IMR-90 (cell line): ENCODE measurements around the gene TCERG1. TPM values are rescaled to one million over a fixed set of nuclear protein-coding genes. Genes with fewer than 3 reads are reported as not detected.

Experiments
- ATAC-seq: fragments of 200-7000 bp; cut with Tn5 transposase; 2 replicates; pipeline ENCODE4 v1.9.1; 2020; ENCODE audit warnings: low read depth, mild to moderate bottlenecking, moderate library complexity
- BruUV-seq: library from RNA; stranded (reverse); fragments of 400-500 nt; replicated peaks from 2 replicates; lab custom pipeline; 2021; lab: Mats Ljungman, UMichigan
- CTCF ChIA-PET: fragments of 300-600 bp; formaldehyde crosslinking; extraction: SDS; loops from one replicate; lab custom pipeline; 2021; ENCODE audit warnings: antibody characterized with exemption; lab: Yijun Ruan, JAX
- POLR2A ChIA-PET: fragments of 300-600 bp; sonication (Branson Sonifier 250); formaldehyde crosslinking; loops from one replicate; lab custom pipeline; 2022; ENCODE audit warnings: antibody characterized with exemption; ENCODE audit not compliant: unreplicated experiment; lab: Charles Lee
- DNase-seq: peaks from one replicate; pipeline ENCODE4 v3.0.0; 2013
- H2AFZ ChIP-seq: replicated peaks from 2 replicates; pipeline ENCODE3; 2013; ENCODE audit warnings: low read length, mild to moderate bottlenecking; ENCODE audit not compliant: poor library complexity
- H2AK5ac ChIP-seq: 2 replicates; pipeline ENCODE4 v1.6.1; 2013; ENCODE audit warnings: low read depth, low read length, inconsistent platforms
- H2AK9ac ChIP-seq: replicated peaks from 2 replicates; pipeline ENCODE3; 2013; ENCODE audit warnings: mild to moderate bottlenecking, low read depth, low read length, moderate library complexity; ENCODE audit not compliant: poor library complexity
- H2BK120ac ChIP-seq: 2 replicates; pipeline ENCODE4 v1.6.1; 2013; ENCODE audit warnings: low read depth, low read length, inconsistent platforms
- H2BK15ac ChIP-seq: 3 replicates; pipeline ENCODE4 v1.6.1; 2013; ENCODE audit warnings: low read depth, low read length, inconsistent platforms
- H2BK20ac ChIP-seq: 2 replicates; pipeline ENCODE4 v1.6.1; 2013; ENCODE audit warnings: low read depth, mild to moderate bottlenecking, inconsistent platforms, low read length, moderate library complexity
- H2BK5ac ChIP-seq: 2 replicates; pipeline ENCODE4 v1.6.1; 2013; ENCODE audit warnings: mild to moderate bottlenecking, low read depth, low read length, inconsistent platforms; ENCODE audit not compliant: poor library complexity, severe bottlenecking
- H3K14ac ChIP-seq: replicated peaks from 2 replicates; pipeline ENCODE4 v1.6.1; 2013; ENCODE audit warnings: low read depth, low read length, inconsistent platforms
- H3K18ac ChIP-seq: 2 replicates; pipeline ENCODE4 v1.6.1; 2013; ENCODE audit warnings: low read depth, low read length, control low read depth
- H3K23ac ChIP-seq: 2 replicates; pipeline ENCODE4 v1.6.1; 2013; ENCODE audit warnings: low read depth, low read length, inconsistent platforms
- H3K27ac ChIP-seq: 2 replicates; pipeline ENCODE4 v1.5.1; 2013; ENCODE audit warnings: mild to moderate bottlenecking, control low read depth, low read length; ENCODE audit not compliant: insufficient read depth
- H3K27me3 ChIP-seq: 2 replicates; pipeline ENCODE4 v1.6.1; 2013; ENCODE audit warnings: low read length; ENCODE audit not compliant: control insufficient read depth, insufficient read depth
- H3K36me3 ChIP-seq: 2 replicates; pipeline ENCODE4 v1.6.1; 2013; ENCODE audit warnings: low read length, mixed read lengths; ENCODE audit not compliant: control insufficient read depth, insufficient read depth
- H3K4ac ChIP-seq: 2 replicates; pipeline ENCODE4 v1.6.1; 2013; ENCODE audit warnings: low read depth, low read length, inconsistent platforms
- H3K4me1 ChIP-seq: 2 replicates; pipeline ENCODE4 v1.6.1; 2013; ENCODE audit warnings: low read length, mixed read lengths; ENCODE audit not compliant: control insufficient read depth, insufficient read depth
- H3K4me2 ChIP-seq: 2 replicates; pipeline ENCODE4 v1.6.1; 2013; ENCODE audit warnings: low read depth, mild to moderate bottlenecking, control low read depth, low read length, moderate library complexity
- H3K4me3 ChIP-seq: 2 replicates; pipeline ENCODE4 v1.5.1; 2013; ENCODE audit warnings: low read depth, mild to moderate bottlenecking, control low read depth, low read length, moderate library complexity; ENCODE audit not compliant: insufficient read depth
- H3K56ac ChIP-seq: 2 replicates; pipeline ENCODE4 v1.6.1; 2013; ENCODE audit warnings: low read length, inconsistent platforms; ENCODE audit not compliant: insufficient read depth; ENCODE audit errors: extremely low read depth
- H3K79me1 ChIP-seq, 2 experiments: 2 replicates each; pipeline ENCODE4 v1.6.1; 2013; ENCODE audit warnings: low read length in 2 of 2, inconsistent platforms in 1 of 2, low read depth in 1 of 2
- H3K9ac ChIP-seq: 2 replicates; pipeline ENCODE4 v1.6.1; 2013; ENCODE audit warnings: low read depth, low read length, control low read depth
- H3K9me1 ChIP-seq: 2 replicates; pipeline ENCODE4 v1.6.1; 2013; ENCODE audit warnings: low read length, inconsistent platforms; ENCODE audit not compliant: insufficient read depth
- H3K9me3 ChIP-seq: 2 replicates; pipeline ENCODE4 v1.6.1; 2013; ENCODE audit warnings: low read length; ENCODE audit not compliant: control insufficient read depth, insufficient read depth
- H4K20me1 ChIP-seq: 2 replicates; pipeline ENCODE4 v1.6.1; 2013; ENCODE audit warnings: low read length, inconsistent platforms; ENCODE audit not compliant: insufficient read depth
- H4K5ac ChIP-seq: 2 replicates; pipeline ENCODE4 v1.6.1; 2013; ENCODE audit warnings: mild to moderate bottlenecking, low read depth, low read length, control low read depth
- H4K8ac ChIP-seq, 2 experiments: 2 replicates each; pipeline ENCODE4 v1.6.1; 2013; ENCODE audit warnings: low read depth in 2 of 2, low read length in 2 of 2, control low read depth in 1 of 2, inconsistent platforms in 1 of 2
- H4K91ac ChIP-seq: 2 replicates; pipeline ENCODE4 v1.6.1; 2013; ENCODE audit warnings: low read depth, low read length, inconsistent platforms; ENCODE audit not compliant: insufficient read depth
- FOS ChIP-seq: fragments of 150-350 bp; IDR thresholded peaks from 2 replicates; pipeline ENCODE4 v1.6.1; 2016; ENCODE audit warnings: low read depth, low read length
- MAFK ChIP-seq: IDR thresholded peaks from 2 replicates; pipeline ENCODE4 v1.6.1; 2012; ENCODE audit warnings: low read depth, low read length, improper control_type of control experiment
- WGBS, 2 experiments: methylation state at CpG; one replicate each; pipeline versions ENCODE4 v1.1.5 to v1.1.7; 2013; ENCODE audit warnings: missing lambda C conversion rate in 2 of 2; ENCODE audit not compliant: insufficient read length in 1 of 2; ENCODE audit errors: extremely low coverage in 2 of 2; 5-methylcytosine and 5-hydroxymethylcytosine counted together
- dilution Hi-C: fragments of 300-500 bp; cut with HindIII; formaldehyde crosslinking; loops from one replicate; pipeline ENCODE4 v1.14.3; 2018; ENCODE audit warnings: low sequenced_read_pairs; ENCODE audit not compliant: unreplicated experiment
- in situ Hi-C: fragments of 300-500 bp; cut with MboI; formaldehyde crosslinking; loops from 3 replicates; pipeline ENCODE4 v1.14.3; 2019; ENCODE audit warnings: low sequenced_read_pairs, inconsistent platforms, mixed read lengths
- intact Hi-C: fragments of 100-400 bp; cut with micrococcal nuclease; formaldehyde crosslinking; loops from 2 replicates; pipeline ENCODE4 v1.10.0; 2022
- polyA plus RNA-seq, 3 experiments: library from polyadenylated mRNA; depleted of rRNA; stranded (reverse); fragments of >200 nt; gene quantifications; 2 replicates each; pipeline ENCODE4 v1.2.3, GENCODE V29; 2012; ENCODE audit warnings: low replicate concordance in 1 of 3
- total RNA-seq: library from RNA; depleted of rRNA; stranded (reverse); fragments of >200 nt; gene quantifications from 2 replicates; pipeline ENCODE4 v1.2.3, GENCODE V29; 2012

The TCERG1 gene
- total and polyA plus RNA-seq, 2 of the 4 experiments (the other 2 are of a cell fraction), result 21.9 to 44.7 TPM

- H3K27ac ChIP-seq, result no peak overlapping the region
- H3K9ac ChIP-seq, result no peak overlapping the region
- no peaks in the 10 kb centered on the region for H3K9me3 ChIP-seq
- no peak overlapping the region for H3K56ac ChIP-seq
- no peak overlapping the region for H4K8ac ChIP-seq
- no peak overlapping the region for H3K4ac ChIP-seq
- dilution Hi-C loops, result no loop called here
- BruUV-seq, result no TSS peak
- H2BK15ac ChIP-seq, result no peak overlapping the region
- H3K79me1 ChIP-seq, result peaks cover 5 to 11% of the 10 kb centered on the region in 2 experiments; a peak in 2 of 4 replicates
- H4K20me1 ChIP-seq, result peaks cover 42% of the 10 kb centered on the region
- intact Hi-C loops, result no loop called here
- in situ Hi-C loops, result loop anchor here (25.0 kb wide), 1 partner anchor 1962 kb away; no protein-coding TSS in a partner anchor
- no peak overlapping the region for H2AFZ ChIP-seq
- no peak overlapping the region for H2AK5ac ChIP-seq
- no peak overlapping the region for H4K5ac ChIP-seq
- H2BK20ac ChIP-seq, result no peak overlapping the region
- no peak overlapping the region for H2BK120ac ChIP-seq
- H3K4me3 ChIP-seq, result no peak overlapping the region
- no peak overlapping the region for H2BK5ac ChIP-seq
- no peaks in the 10 kb centered on the region for H3K4me1 ChIP-seq
- peaks cover under 1% of the 10 kb centered on the region; the same call in 1 of the 2 replicates for H3K36me3 ChIP-seq
- no peak overlapping the region for H4K91ac ChIP-seq
- TF ChIP-seq FOS (no peak), MAFK (no peak)
- H3K18ac ChIP-seq, result no peak overlapping the region
- ChIA-PET POLR2A (no interaction called here), CTCF (no interaction called here)
- H3K4me2 ChIP-seq, result no peak overlapping the region
- no peak overlapping the region for H2AK9ac ChIP-seq
- no peak overlapping the region for H3K14ac ChIP-seq
- H3K9me1 ChIP-seq, result peaks cover 9% of the 10 kb centered on the region; the same call in 1 of the 2 replicates
- ATAC-seq (no peak), DNase-seq (no peak)
- no peaks in the 10 kb centered on the region for H3K27me3 ChIP-seq
- no CpG with 5 or more reads among the region's 3 CpGs for WGBS, 2 experiments
- no peak overlapping the region for H3K23ac ChIP-seq
These were observed 2.9 kb downstream of the TCERG1 start for GRCh38 chr5:146450002-146450401.
